HG02763 (cell line): ENCODE measurements around the gene DUX4.
"Not testable (repeated sequence)": the region's sequence is repeated elsewhere in the genome, so short reads cannot be mapped to it uniquely, and the experiment has no call there.

Source experiments
- ATAC-seq: cut with Tn5 transposase; IDR thresholded peaks from one replicate; pipeline ENCODE4 v1.9.1; 2021; ENCODE audit warnings: mild to moderate bottlenecking, moderate library complexity; ENCODE audit not compliant: unreplicated experiment

DUX4 gene

DNA sequence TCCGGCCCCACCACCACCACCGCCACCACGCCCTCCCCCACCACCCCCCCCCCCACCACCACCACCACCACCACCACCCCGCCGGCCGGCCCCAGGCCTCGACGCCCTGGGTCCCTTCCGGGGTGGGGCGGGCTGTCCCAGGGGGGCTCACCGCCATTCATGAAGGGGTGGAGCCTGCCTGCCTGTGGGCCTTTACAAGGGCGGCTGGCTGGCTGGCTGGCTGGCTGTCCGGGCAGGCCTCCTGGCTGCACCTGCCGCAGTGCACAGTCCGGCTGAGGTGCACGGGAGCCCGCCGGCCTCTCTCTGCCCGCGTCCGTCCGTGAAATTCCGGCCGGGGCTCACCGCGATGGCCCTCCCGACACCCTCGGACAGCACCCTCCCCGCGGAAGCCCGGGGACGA, at the start of gene DUX4:
Gene DUX4, plus strand, starts transcription at position 347 of the 400 bp plus-strand sequence. Its CDS starts 0 bp downstream, at position 347.
- not testable (repeated sequence) for ATAC-seq

DNA sequence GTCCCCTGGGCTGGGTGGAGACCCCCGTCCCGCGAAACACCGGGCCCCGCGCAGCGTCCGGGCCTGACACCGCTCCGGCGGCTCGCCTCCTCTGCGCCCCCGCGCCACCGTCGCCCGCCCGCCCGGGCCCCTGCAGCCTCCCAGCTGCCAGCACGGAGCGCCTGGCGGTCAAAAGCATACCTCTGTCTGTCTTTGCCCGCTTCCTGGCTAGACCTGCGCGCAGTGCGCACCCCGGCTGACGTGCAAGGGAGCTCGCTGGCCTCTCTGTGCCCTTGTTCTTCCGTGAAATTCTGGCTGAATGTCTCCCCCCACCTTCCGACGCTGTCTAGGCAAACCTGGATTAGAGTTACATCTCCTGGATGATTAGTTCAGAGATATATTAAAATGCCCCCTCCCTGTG, 1.9 kb downstream of the DUX4 start:
- not testable (repeated sequence) for ATAC-seq

GRCh38 chr4:190177727-190178605, 4.4 kb downstream of the DUX4 start:
- ATAC-seq, result not testable (repeated sequence)

GRCh38 chr4:190178606-190178990, 5.0 kb downstream of the DUX4 start:
- ATAC-seq, result peak; percentile 9

DNA sequence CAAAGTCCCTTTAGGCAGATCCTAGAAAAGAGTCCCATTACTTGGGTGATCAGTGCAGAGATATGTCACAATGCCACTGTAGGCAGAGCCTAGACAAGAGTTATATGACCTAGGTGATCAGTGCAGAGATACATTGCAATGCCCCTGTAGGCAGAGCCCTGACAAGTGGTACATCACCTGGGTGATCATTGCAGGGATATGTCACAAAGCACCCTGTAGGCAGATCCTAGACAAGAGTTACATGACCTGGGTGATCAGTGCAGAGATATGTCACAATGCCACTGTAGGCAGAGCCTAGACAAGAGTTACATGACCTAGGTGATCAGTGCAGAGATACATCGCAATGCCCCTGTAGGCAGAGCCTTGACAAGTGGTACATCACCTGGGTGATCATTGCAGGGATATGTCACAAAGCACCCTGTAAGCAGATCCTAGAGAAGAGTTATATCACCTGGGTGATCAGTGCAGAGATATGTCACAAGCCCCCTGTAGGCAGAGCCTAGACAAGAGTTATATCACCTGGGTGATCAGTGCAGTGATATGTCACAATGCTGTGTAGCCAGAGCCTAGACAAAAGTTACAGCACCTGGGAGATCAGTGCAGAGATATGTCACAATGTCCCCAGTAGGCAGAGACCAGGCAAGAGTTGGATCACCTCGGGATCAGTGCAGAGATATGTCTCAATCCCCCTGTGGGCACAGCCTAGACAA, 5.6 kb downstream of the DUX4 start:
- ATAC-seq, result peak; percentile 53

DNA sequence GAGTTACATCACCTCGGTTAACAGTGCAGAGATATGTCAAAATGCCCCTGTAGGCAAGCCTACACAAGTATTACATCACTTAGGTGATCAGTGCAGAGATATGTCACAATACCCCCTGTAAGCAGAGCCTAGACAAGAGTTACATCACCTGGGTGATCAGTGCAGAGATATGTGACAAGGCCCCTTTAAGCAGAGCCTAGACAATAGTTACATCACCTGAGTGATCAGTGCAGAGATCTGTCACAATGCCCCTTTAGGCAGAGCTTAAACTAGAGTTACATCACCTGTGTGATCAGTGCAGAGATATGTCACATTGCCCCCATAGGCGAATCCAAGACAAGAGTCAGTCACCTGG, 6.1 kb downstream of the DUX4 start:
- peak; percentile 20 for ATAC-seq

DNA sequence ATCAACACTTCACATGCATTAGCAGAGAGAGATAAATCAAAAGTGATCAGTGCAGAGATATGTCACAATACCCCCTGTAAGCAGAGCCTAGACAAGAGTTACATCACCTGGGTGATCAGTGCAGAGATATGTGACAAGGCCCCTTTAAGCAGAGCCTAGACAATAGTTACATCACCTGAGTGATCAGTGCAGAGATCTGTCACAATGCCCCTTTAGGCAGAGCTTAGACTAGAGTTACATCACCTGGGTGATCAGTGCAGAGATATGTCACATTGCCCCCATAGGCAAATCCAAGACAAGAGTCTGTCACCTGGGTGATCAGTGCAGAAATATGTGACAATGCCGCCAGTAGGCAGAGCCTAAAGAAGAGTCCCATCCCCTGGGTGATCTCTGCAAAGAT, 7.4 kb downstream of the DUX4 start:
- not testable (repeated sequence) for ATAC-seq

GRCh38 chr4:190181481-190182100, 8.0 kb downstream of the DUX4 start:
- not testable (repeated sequence) for ATAC-seq

- not testable (repeated sequence) for ATAC-seq
These were observed 29.9 kb downstream of the DUX4 start for GRCh38 chr4:190203510-190203909.
